HepG2 (cell line): Measurements from ENCODE around the gene GOLGA6C. TPM values are rescaled to one million over a fixed set of nuclear protein-coding genes. Genes with fewer than 3 reads are reported as not detected.

ENCODE experiments used
- ATAC-seq: fragments of 200-7000 bp; cut with Tn5 transposase; 3 replicates; pipeline ENCODE4 v1.9.1; 2020; ENCODE audit warnings: mild to moderate bottlenecking, moderate library complexity
- BruUV-seq: library from RNA; stranded (reverse); fragments of 400-500 nt; replicated peaks from 2 replicates; lab custom pipeline; 2021; lab: Mats Ljungman, UMichigan
- CTCF ChIA-PET: fragments of 300-600 bp; formaldehyde crosslinking; extraction: SDS; loops from one replicate; lab custom pipeline; 2021; ENCODE audit warnings: low total read pairs, inconsistent platforms, low intra/inter-chr PET ratio; lab: Yijun Ruan, JAX
- POLR2A ChIA-PET: fragments of 350-600 bp; sonication (Branson Sonifier 250); formaldehyde crosslinking; loops from one replicate; lab custom pipeline; 2020; ENCODE audit warnings: antibody characterized with exemption, inconsistent platforms; lab: Yijun Ruan, JAX
- DNase-seq: peaks from one replicate; pipeline ENCODE4 v3.0.0-alpha.2; 2015; ENCODE audit warnings: low spot score
- FAIRE-seq: peaks from 3 replicates; lab custom pipeline; 2011; peaks lifted over from hg19 to GRCh38; lab: Jason Lieb, UNC
- H2AFZ ChIP-seq: one replicate; pipeline ENCODE4 v1.6.1; 2011; ENCODE audit warnings: low read length, inconsistent platforms
- H3K27ac ChIP-seq: fragments of 300-600 bp; 3 replicates; pipeline ENCODE4 v1.8.0; 2011; ENCODE audit warnings: mixed run types, mild to moderate bottlenecking, mixed read lengths, low read length, inconsistent platforms; ENCODE audit not compliant: insufficient read depth; ENCODE audit errors: extremely low read length
- H3K27me3 ChIP-seq, 2 experiments: fragments of 200-600 bp in 1 of 2; 2 replicates in 1 of 2; 3 replicates in 1 of 2; pipeline versions ENCODE4 v1.6.0 to v1.8.0; 2011; ENCODE audit warnings: low read length in 2 of 2, mild to moderate bottlenecking in 2 of 2, moderate library complexity in 2 of 2, inconsistent platforms in 1 of 2; ENCODE audit not compliant: insufficient read depth in 2 of 2, control insufficient read depth in 1 of 2
- H3K36me3 ChIP-seq, 2 experiments: fragments of 200-600 bp in 1 of 2; replicated peaks in 1 of 2; 2 replicates in 1 of 2; 3 replicates in 1 of 2; pipeline versions ENCODE4 v1.5.1 to v1.8.0; 2011; ENCODE audit warnings: low read length in 2 of 2, inconsistent platforms in 1 of 2; ENCODE audit not compliant: insufficient read depth in 2 of 2, control insufficient read depth in 1 of 2
- H3K4me1 ChIP-seq: 2 replicates; pipeline ENCODE4 v1.5.1; 2012; ENCODE audit warnings: low read length, inconsistent platforms; ENCODE audit not compliant: insufficient read depth
- H3K4me2 ChIP-seq: 2 replicates; pipeline ENCODE4 v1.6.0; 2011; ENCODE audit warnings: low read depth, low read length, inconsistent platforms
- H3K4me3 ChIP-seq, 3 experiments: fragments of 200-600 bp in 1 of 3; sonication (generic), shearing (Covaris generic) in 1 of 3; replicated peaks in 1 of 3; 2 replicates each; pipeline ENCODE4 v1.5.1; 2011 to 2016; ENCODE audit warnings: low read length in 3 of 3, inconsistent platforms in 2 of 3, low read depth in 2 of 3, mild to moderate bottlenecking in 2 of 3, control low read depth in 1 of 3, mixed read lengths in 1 of 3; ENCODE audit not compliant: insufficient read depth in 1 of 3
- H3K79me2 ChIP-seq: one replicate; pipeline ENCODE4 v1.6.1; 2011; ENCODE audit warnings: low read length, inconsistent platforms; ENCODE audit not compliant: insufficient read depth
- H3K9ac ChIP-seq: 2 replicates; pipeline ENCODE4 v1.6.0; 2011; ENCODE audit warnings: mild to moderate bottlenecking, low read depth, low read length, inconsistent platforms; ENCODE audit not compliant: insufficient read depth
- H3K9me3 ChIP-seq: 2 replicates; pipeline ENCODE4 v1.5.1; 2012; ENCODE audit warnings: mild to moderate bottlenecking, low read length
- H4K20me1 ChIP-seq: 2 replicates; pipeline ENCODE4 v1.6.0; 2011; ENCODE audit warnings: inconsistent platforms, mild to moderate bottlenecking, low read length, moderate library complexity; ENCODE audit not compliant: insufficient read depth
- IRF2 ChIP-seq: IDR thresholded peaks from 2 replicates; pipeline ENCODE4 v1.6.1; 2018; ENCODE audit warnings: missing genetic modification reagents, missing compliant biosample characterization
- SP5 ChIP-seq: IDR thresholded peaks from 2 replicates; pipeline ENCODE4 v1.6.1; 2016; ENCODE audit warnings: low read depth, borderline replicate concordance
- ZFP91 ChIP-seq: sonication (generic); formaldehyde crosslinking; IDR thresholded peaks from 2 replicates; pipeline ENCODE4 v1.9.0; 2022; ENCODE audit warnings: missing genetic modification reagents, mild to moderate bottlenecking, borderline replicate concordance
- ZKSCAN5 ChIP-seq: sonication (generic); formaldehyde crosslinking; IDR thresholded peaks from 2 replicates; pipeline ENCODE4 v1.5.1; 2020; ENCODE audit warnings: mild to moderate bottlenecking, missing genetic modification reagents
- ZNF570 ChIP-seq: sonication (generic); formaldehyde crosslinking; IDR thresholded peaks from 2 replicates; pipeline ENCODE4 v1.4.0; 2020; ENCODE audit warnings: mild to moderate bottlenecking, missing genetic modification reagents, borderline replicate concordance
- WGBS: methylation state at CpG from one replicate; pipeline ENCODE4 v1.1.6; 2017; ENCODE audit warnings: low lambda C conversion rate; 5-methylcytosine and 5-hydroxymethylcytosine counted together
- in situ Hi-C: cut with HindIII; loops from 2 replicates; pipeline ENCODE4 v1.10.0; 2017; ENCODE audit warnings: low pct_unique_long_range_greater_than_20kb; ENCODE audit not compliant: extremely low pct_ligation_motif_present
- intact Hi-C: fragments of 100-400 bp; cut with micrococcal nuclease; formaldehyde crosslinking; loops from one replicate; pipeline ENCODE4 v1.10.0; 2022; ENCODE audit not compliant: unreplicated experiment
- polyA plus RNA-seq, 8 experiments: library from polyadenylated mRNA; depleted of rRNA in 3 of 8; stranded (reverse) in 7 of 8; unstranded in 1 of 8; fragments of >200 nt; fragmentation: Illumina TruSeq in 4 of 8; extraction: Trizol in 4 of 8; gene quantifications; 2 replicates each; pipeline versions ENCODE4 v1.2.1 to v1.2.3, GENCODE V29; 2011 to 2016; ENCODE audit warnings: low read depth in 4 of 8, missing spikeins in 1 of 8, mixed read lengths in 1 of 8; ENCODE audit not compliant: insufficient read depth in 1 of 8
- total RNA-seq, 5 experiments: library from RNA; depleted of rRNA; stranded (reverse); fragments of >200 nt; fragmentation: Illumina TruSeq; extraction: Trizol; gene quantifications; 2 replicates each; pipeline ENCODE4 v1.2.3, GENCODE V29; 2016; ENCODE audit warnings: low read depth in 1 of 5

GOLGA6C gene
- total and polyA plus RNA-seq, 2 of the 13 experiments (the other 11 are each of a cell fraction or from before 2014, with no cell fraction given): not detected

GRCh38 chr15:75233504-75234190, 24.5 kb upstream of the GOLGA6C start:
- Histone ChIP-seq H3K4me3 (no peak overlapping the region), H2AFZ (no peak overlapping the region), H3K4me1 (peaks cover 17% of the 10 kb centered on the region), H3K9ac (no peak overlapping the region), H3K36me3 (no peaks in the 10 kb centered on the region), H3K79me2 (no peaks in the 10 kb centered on the region), H3K27me3 (peaks cover 9 to 50% of the 10 kb centered on the region in 2 experiments; a peak in 3 of 5 replicates), H3K4me2 (no peak overlapping the region), H3K9me3 (no peaks in the 10 kb centered on the region), H4K20me1 (no peaks in the 10 kb centered on the region), H3K27ac (no peak overlapping the region)
- in situ Hi-C loops: loop anchor here (25.0 kb wide), 1 partner anchor 529 kb away; no protein-coding TSS in a partner anchor
- no peak for FAIRE-seq
- TF ChIP-seq ZNF570: no peak
- TF ChIP-seq SP5 (CRISPR knock-in tag): no peak
- TF ChIP-seq ZKSCAN5 (CRISPR knock-in tag): no peak
- no peak for TF ChIP-seq ZFP91 (CRISPR knock-in tag)
- no peak for TF ChIP-seq IRF2 (CRISPR knock-in tag)
- CTCF ChIA-PET: no interaction called here
- WGBS: no CpG with 5 or more reads among the region's 14 CpGs
- POLR2A ChIA-PET: no interaction called here
- BruUV-seq: no TSS peak
- DNase-seq: no peak
- no peak for ATAC-seq
- intact Hi-C loops: no loop called here
